ENCODE measurements around the gene NOL12.

Gene NOL12

DNA sequence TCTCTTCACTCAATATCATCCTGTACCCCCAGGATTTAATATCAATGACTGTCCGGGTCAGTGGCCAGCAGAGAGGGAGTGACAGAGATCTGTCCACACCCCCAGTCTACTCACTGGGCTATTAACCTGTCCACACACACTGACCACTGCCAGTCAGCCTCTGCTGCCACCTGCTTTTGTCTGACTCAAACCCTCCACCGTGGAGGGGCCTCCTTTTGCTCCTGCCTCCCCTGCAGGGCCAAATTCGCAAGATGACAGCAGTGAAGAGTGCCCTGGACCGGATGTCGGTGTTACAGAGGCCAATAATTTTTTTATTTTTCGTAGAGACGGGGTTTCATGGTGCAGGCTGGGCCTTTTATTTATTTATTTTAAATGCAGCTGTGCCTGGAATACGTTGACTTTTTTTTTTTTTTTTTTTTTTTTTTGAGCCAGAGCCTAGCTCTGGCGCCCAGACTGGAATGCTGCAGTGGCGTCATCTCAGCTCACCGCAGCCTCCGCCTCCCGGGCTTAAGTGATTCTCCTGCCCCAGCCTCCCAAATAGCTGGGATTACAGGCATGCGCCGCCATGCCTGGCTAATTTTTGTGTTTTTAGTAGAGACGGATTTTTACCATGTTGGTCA lies 22.5 kb upstream of the NOL12 start:
- ATAC-seq (replicated peaks; ENCODE audit: extremely low read depth, poor library complexity, severe bottlenecking), result no peak
- Mint-ChIP-seq H3K27me3 (no peaks in the 10 kb centered on the region), H3K4me3 (no peak overlapping the region), H3K9me3 (no peaks in the 10 kb centered on the region), H3K27ac (ENCODE audit: low read depth) (no peak overlapping the region), H3K4me1 (peaks cover 34% of the 10 kb centered on the region), H3K36me3 (ENCODE audit: insufficient read depth) (peaks cover 2% of the 10 kb centered on the region)
- no peak for DNase-seq (ENCODE audit: low spot score in 2 of 2)

- Mint-ChIP-seq H3K27ac (ENCODE audit: low read depth) (no peak overlapping the region), H3K36me3 (ENCODE audit: insufficient read depth) (peaks cover 2% of the 10 kb centered on the region), H3K4me3 (no peak overlapping the region), H3K9me3 (no peaks in the 10 kb centered on the region), H3K27me3 (no peaks in the 10 kb centered on the region), H3K4me1 (peaks cover 29% of the 10 kb centered on the region)
- DNase-seq (ENCODE audit: low spot score in 2 of 2) (no peak), ATAC-seq (replicated peaks; ENCODE audit: extremely low read depth, poor library complexity, severe bottlenecking) (no peak)
Measured at GRCh38 chr22:37664249-37665101, 21.7 kb upstream of the NOL12 start.

GRCh38 chr22:37665487-37665886 lies 20.7 kb upstream of the NOL12 start:
- ATAC-seq (replicated peaks; ENCODE audit: extremely low read depth, poor library complexity, severe bottlenecking) (no peak), DNase-seq (ENCODE audit: low spot score in 2 of 2) (no peak)
- peaks cover 19% of the 10 kb centered on the region for H3K4me1 Mint-ChIP-seq
- peaks cover 2% of the 10 kb centered on the region for H3K36me3 Mint-ChIP-seq (ENCODE audit: insufficient read depth)
- H3K9me3 Mint-ChIP-seq, result no peaks in the 10 kb centered on the region
- H3K27ac Mint-ChIP-seq (ENCODE audit: low read depth), result no peak overlapping the region
- H3K27me3 Mint-ChIP-seq, result no peaks in the 10 kb centered on the region
- no peak overlapping the region for H3K4me3 Mint-ChIP-seq

GRCh38 chr22:37669586-37669985 lies 16.6 kb upstream of the NOL12 start:
- DNase-seq (ENCODE audit: low spot score in 2 of 2) (no peak), ATAC-seq (replicated peaks; ENCODE audit: extremely low read depth, poor library complexity, severe bottlenecking) (no peak)
- Mint-ChIP-seq H3K4me3 (no peak overlapping the region), H3K27ac (ENCODE audit: low read depth) (no peak overlapping the region), H3K27me3 (no peaks in the 10 kb centered on the region), H3K4me1 (peaks cover 17% of the 10 kb centered on the region), H3K9me3 (no peaks in the 10 kb centered on the region), H3K36me3 (ENCODE audit: insufficient read depth) (peaks cover 5% of the 10 kb centered on the region)

DNA sequence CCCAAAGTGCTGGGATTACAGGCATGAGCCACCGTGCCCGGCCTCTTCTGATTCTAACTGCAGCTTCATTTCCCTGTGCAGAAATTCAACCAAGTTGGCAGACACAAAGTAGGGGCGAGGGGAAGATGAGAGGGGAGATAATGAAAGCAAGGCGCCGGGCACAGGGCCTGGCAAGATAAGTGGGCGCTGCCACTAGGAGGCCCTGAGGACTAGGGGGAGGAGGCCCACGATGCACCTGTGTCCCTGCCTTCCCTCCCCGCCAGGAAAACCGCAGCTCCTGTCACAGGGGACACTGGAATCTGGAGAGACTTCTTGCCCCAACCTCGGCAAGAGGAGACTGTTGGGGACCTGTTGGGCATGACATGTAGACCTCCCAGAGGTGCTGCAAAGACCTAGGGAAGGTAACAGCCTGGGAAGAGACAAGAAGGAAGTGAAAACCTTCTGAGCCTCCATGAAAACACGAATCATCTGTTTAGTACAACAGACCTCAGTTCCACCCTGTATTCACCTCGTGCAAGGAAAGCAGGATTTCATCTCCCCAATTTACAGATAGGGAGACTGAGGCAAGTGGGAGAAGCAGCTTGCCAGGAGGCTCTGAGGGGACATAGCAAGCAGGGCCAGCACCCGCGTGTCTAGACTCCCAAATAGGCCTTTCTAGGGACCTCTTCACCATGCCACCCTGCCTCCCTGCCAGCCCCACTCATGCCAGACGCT lies 13.8 kb upstream of the NOL12 start:
- ATAC-seq (replicated peaks; ENCODE audit: extremely low read depth, poor library complexity, severe bottlenecking), result no peak
- H3K4me3 Mint-ChIP-seq, result no peak overlapping the region
- no peak for DNase-seq (ENCODE audit: low spot score in 2 of 2)
- H3K36me3 Mint-ChIP-seq (ENCODE audit: insufficient read depth), result peaks cover 12% of the 10 kb centered on the region
- H3K4me1 Mint-ChIP-seq, result peaks cover 37% of the 10 kb centered on the region
- no peak overlapping the region for H3K27ac Mint-ChIP-seq (ENCODE audit: low read depth)
- H3K9me3 Mint-ChIP-seq, result no peaks in the 10 kb centered on the region
- no peaks in the 10 kb centered on the region for H3K27me3 Mint-ChIP-seq

- no peaks in the 10 kb centered on the region for H3K27me3 Mint-ChIP-seq
Measured at GRCh38 chr22:37672920-37673455, 13.2 kb upstream of the NOL12 start.

GRCh38 chr22:37674248-37674647 lies 11.9 kb upstream of the NOL12 start:
- Mint-ChIP-seq H3K27me3 (no peaks in the 10 kb centered on the region), H3K4me3 (peak overlapping the region; percentile 88), H3K36me3 (ENCODE audit: insufficient read depth) (peaks cover 14% of the 10 kb centered on the region), H3K9me3 (no peaks in the 10 kb centered on the region), H3K4me1 (peaks cover 44% of the 10 kb centered on the region), H3K27ac (ENCODE audit: low read depth) (peak overlapping the region; percentile 54)
- no peak for ATAC-seq (replicated peaks; ENCODE audit: extremely low read depth, poor library complexity, severe bottlenecking)
- DNase-seq (ENCODE audit: low spot score in 2 of 2), result no peak

More at GRCh38 chr22:37672920-37673455, 13.2 kb upstream of the NOL12 start:
- Mint-ChIP-seq H3K9me3 (no peaks in the 10 kb centered on the region), H3K4me1 (peaks cover 41% of the 10 kb centered on the region), H3K4me3 (no peak overlapping the region), H3K27ac (ENCODE audit: low read depth) (no peak overlapping the region), H3K36me3 (ENCODE audit: insufficient read depth) (peaks cover 16% of the 10 kb centered on the region)
- no peak for ATAC-seq (replicated peaks; ENCODE audit: extremely low read depth, poor library complexity, severe bottlenecking)
- DNase-seq (ENCODE audit: low spot score in 2 of 2), result no peak

GRCh38 chr22:37674951-37675929 lies 10.9 kb upstream of the NOL12 start, which contains the start of gene LGALS1:
TSS of gene LGALS1 (plus strand) at chr22:37675636. CDS start at chr22:37675703, 67 bp downstream.
- H3K4me1 Mint-ChIP-seq, result peaks cover 44% of the 10 kb centered on the region
- H3K9me3 Mint-ChIP-seq, result no peaks in the 10 kb centered on the region
- peak within 1 kb of the TSS; percentile 94 for H3K27ac Mint-ChIP-seq (ENCODE audit: low read depth)
- H3K27me3 Mint-ChIP-seq, result no peaks in the 10 kb centered on the region
- peaks cover 18% of the 10 kb centered on the region for H3K36me3 Mint-ChIP-seq (ENCODE audit: insufficient read depth)
- ATAC-seq (replicated peaks; ENCODE audit: extremely low read depth, poor library complexity, severe bottlenecking) (no peak), DNase-seq (ENCODE audit: low spot score in 2 of 2) (no peak)
- H3K4me3 Mint-ChIP-seq, result peak within 1 kb of the TSS; percentile 88

- ATAC-seq (replicated peaks; ENCODE audit: extremely low read depth, poor library complexity, severe bottlenecking) (no peak), DNase-seq (ENCODE audit: low spot score in 2 of 2) (no peak)
- Mint-ChIP-seq H3K9me3 (no peaks in the 10 kb centered on the region), H3K27me3 (no peaks in the 10 kb centered on the region), H3K4me1 (peaks cover 46% of the 10 kb centered on the region), H3K4me3 (peak overlapping the region; percentile 88), H3K27ac (ENCODE audit: low read depth) (peak overlapping the region; percentile 94), H3K36me3 (ENCODE audit: insufficient read depth) (peaks cover 19% of the 10 kb centered on the region)
Measured at GRCh38 chr22:37675930-37676735, 10.0 kb upstream of the NOL12 start.

- Mint-ChIP-seq H3K36me3 (ENCODE audit: insufficient read depth) (peaks cover 19% of the 10 kb centered on the region), H3K4me1 (peaks cover 54% of the 10 kb centered on the region)
- peak; percentile 89 for ATAC-seq (replicated peaks; ENCODE audit: extremely low read depth, poor library complexity, severe bottlenecking)
Measured at GRCh38 chr22:37676736-37677492, 9.2 kb upstream of the NOL12 start.

More at GRCh38 chr22:37676736-37677492, 9.2 kb upstream of the NOL12 start:
- Mint-ChIP-seq H3K4me3 (peak overlapping the region; percentile 88), H3K27ac (ENCODE audit: low read depth) (peak overlapping the region; percentile 94), H3K9me3 (no peaks in the 10 kb centered on the region), H3K27me3 (no peaks in the 10 kb centered on the region)
- peak; percentile 83 to 92 for DNase-seq (ENCODE audit: low spot score in 2 of 2)
